ENCODE results near the gene PRND. TPM values are rescaled to one million over a fixed set of nuclear protein-coding genes. Genes with fewer than 3 reads are reported as not detected.
"Not testable (repeated sequence)": the region's sequence is repeated elsewhere in the genome, so short reads cannot be mapped to it uniquely, and the experiment has no call there.

The PRND gene
- total RNA-seq, 8 experiments from 2014 or later = 0.08 to 37.8 (median 0.29) TPM; not detected in 1

- H3K4me3 ChIP-seq; H3K27ac ChIP-seq; H3K4me1 ChIP-seq (replicated peaks in 1 of 2): not testable (repeated sequence)
- ATAC-seq (replicated peaks in 6 of 8) = peak in 1 of 8 experiments; percentile 13
- in situ Hi-C loops (cut with MboI; ENCODE audit: low pct_unique_long_range_greater_than_20kb in 2 of 9, low sequenced_read_pairs in 9 of 9, unreplicated experiment in 9 of 9) = loop anchor here in 1 of 9 experiments (10.0 kb wide), 1 partner anchor 196 kb away; no protein-coding TSS in a partner anchor
- 13 to 100% (median 90%) methylated on average over 2 to 7 of the region's 16 CpGs; no CpG with 5 or more reads in 3 of the 10 experiments for WGBS, 10 experiments
Observed at GRCh38 chr20:4759100-4759884, 37.6 kb downstream of the PRND start.

- H3K4me1 ChIP-seq (replicated peaks in 1 of 2) = no peaks in the 10 kb centered on the region
- WGBS, 10 experiments = 40 to 100% (median 85%) methylated on average over 1 to 8 of the region's 10 CpGs; no CpG with 5 or more reads in 1 of the 10 experiments
- in situ Hi-C loops (cut with MboI; ENCODE audit: low pct_unique_long_range_greater_than_20kb in 2 of 9, low sequenced_read_pairs in 9 of 9, unreplicated experiment in 9 of 9) = no loop called here
- no peak overlapping the region for H3K27ac ChIP-seq
- H3K4me3 ChIP-seq = no peak overlapping the region
- ATAC-seq (replicated peaks in 6 of 8) = no peak
Observed at GRCh38 chr20:4763261-4763660, 41.6 kb downstream of the PRND start.

- H3K4me1 ChIP-seq (replicated peaks in 1 of 2) = no peaks in the 10 kb centered on the region
- 80 to 100% (median 92%) methylated on average over 1 to 3 of the region's 3 CpGs; no CpG with 5 or more reads in 1 of the 10 experiments for WGBS, 10 experiments
- no peak overlapping the region for H3K27ac ChIP-seq
- ATAC-seq (replicated peaks in 6 of 8) = no peak
- no peak overlapping the region for H3K4me3 ChIP-seq
- in situ Hi-C loops (cut with MboI; ENCODE audit: low pct_unique_long_range_greater_than_20kb in 2 of 9, low sequenced_read_pairs in 9 of 9, unreplicated experiment in 9 of 9) = no loop called here
Observed at GRCh38 chr20:4763723-4764510, 42.2 kb downstream of the PRND start.

- H3K4me3 ChIP-seq = no peak overlapping the region
- ATAC-seq (replicated peaks in 6 of 8) = no peak
- WGBS, 10 experiments = 30 to 67% (median 36%) methylated on average over 1 of the region's 1 CpG; no CpG with 5 or more reads in 5 of the 10 experiments
- in situ Hi-C loops (cut with MboI; ENCODE audit: low pct_unique_long_range_greater_than_20kb in 2 of 9, low sequenced_read_pairs in 9 of 9, unreplicated experiment in 9 of 9) = no loop called here
- no peaks in the 10 kb centered on the region for H3K4me1 ChIP-seq (replicated peaks in 1 of 2)
- H3K27ac ChIP-seq = no peak overlapping the region
Observed at GRCh38 chr20:4764805-4765204, 43.1 kb downstream of the PRND start.

GRCh38 chr20:4765681-4766080 is 44.0 kb downstream of the PRND start:
- Histone ChIP-seq H3K4me1 (replicated peaks in 1 of 2) (no peaks in the 10 kb centered on the region), H3K4me3 (no peak overlapping the region), H3K27ac (no peak overlapping the region)
- in situ Hi-C loops (cut with MboI; ENCODE audit: low pct_unique_long_range_greater_than_20kb in 2 of 9, low sequenced_read_pairs in 9 of 9, unreplicated experiment in 9 of 9) = no loop called here
- ATAC-seq (replicated peaks in 6 of 8) = no peak
- 100% methylated on average over 1 to 2 of the region's 3 CpGs; no CpG with 5 or more reads in 6 of the 10 experiments for WGBS, 10 experiments

GRCh38 chr20:4766631-4767030 is 44.9 kb downstream of the PRND start:
- H3K4me1 ChIP-seq (replicated peaks in 1 of 2) = no peaks in the 10 kb centered on the region
- 17 to 100% (median 71%) methylated on average over 1 to 2 of the region's 2 CpGs; no CpG with 5 or more reads in 1 of the 10 experiments for WGBS, 10 experiments
- no peak overlapping the region for H3K27ac ChIP-seq
- no peak overlapping the region for H3K4me3 ChIP-seq
- no peak for ATAC-seq (replicated peaks in 6 of 8)
- in situ Hi-C loops (cut with MboI; ENCODE audit: low pct_unique_long_range_greater_than_20kb in 2 of 9, low sequenced_read_pairs in 9 of 9, unreplicated experiment in 9 of 9) = no loop called here

GRCh38 chr20:4767084-4767483 is 45.4 kb downstream of the PRND start:
- H3K4me1 ChIP-seq (replicated peaks in 1 of 2) = no peaks in the 10 kb centered on the region
- no peak overlapping the region for H3K4me3 ChIP-seq
- WGBS, 10 experiments = 91 to 100% (median 98%) methylated on average over 2 to 3 of the region's 3 CpGs
- in situ Hi-C loops (cut with MboI; ENCODE audit: low pct_unique_long_range_greater_than_20kb in 2 of 9, low sequenced_read_pairs in 9 of 9, unreplicated experiment in 9 of 9) = no loop called here
- H3K27ac ChIP-seq = no peak overlapping the region
- ATAC-seq (replicated peaks in 6 of 8) = no peak

GRCh38 chr20:4769328-4769727 is 47.6 kb downstream of the PRND start:
- H3K27ac ChIP-seq = no peak overlapping the region
- in situ Hi-C loops (cut with MboI; ENCODE audit: low pct_unique_long_range_greater_than_20kb in 2 of 9, low sequenced_read_pairs in 9 of 9, unreplicated experiment in 9 of 9) = no loop called here
- H3K4me1 ChIP-seq (replicated peaks in 1 of 2) = no peaks in the 10 kb centered on the region
- no peak for ATAC-seq (replicated peaks in 6 of 8)
- no peak overlapping the region for H3K4me3 ChIP-seq
- WGBS, 10 experiments = 14 to 69% (median 57%) methylated on average over 1 to 2 of the region's 2 CpGs; no CpG with 5 or more reads in 3 of the 10 experiments

GRCh38 chr20:4770026-4770425 is 48.3 kb downstream of the PRND start:
- 0 to 88% (median 60%) methylated on average over 1 of the region's 1 CpG; no CpG with 5 or more reads in 5 of the 10 experiments for WGBS, 10 experiments
- Histone ChIP-seq H3K4me1 (replicated peaks in 1 of 2) (no peaks in the 10 kb centered on the region), H3K27ac (no peak overlapping the region), H3K4me3 (no peak overlapping the region)
- in situ Hi-C loops (cut with MboI; ENCODE audit: low pct_unique_long_range_greater_than_20kb in 2 of 9, low sequenced_read_pairs in 9 of 9, unreplicated experiment in 9 of 9) = no loop called here
- peak in 3 of 8 experiments; percentile 23 to 94 (median 93) for ATAC-seq (replicated peaks in 6 of 8)

GRCh38 chr20:4771004-4771403 is 49.3 kb downstream of the PRND start:
- ATAC-seq (replicated peaks in 6 of 8) = peak in 2 of 8 experiments; percentile 58 to 66
- in situ Hi-C loops (cut with MboI; ENCODE audit: low pct_unique_long_range_greater_than_20kb in 2 of 9, low sequenced_read_pairs in 9 of 9, unreplicated experiment in 9 of 9) = no loop called here
- no peak overlapping the region for H3K4me3 ChIP-seq
- WGBS, 10 experiments = 6 to 79% (median 59%) methylated on average over 2 to 5 of the region's 5 CpGs
- no peaks in the 10 kb centered on the region for H3K4me1 ChIP-seq (replicated peaks in 1 of 2)
- H3K27ac ChIP-seq = no peak overlapping the region

GRCh38 chr20:4772132-4772531 is 50.4 kb downstream of the PRND start:
- ATAC-seq (replicated peaks in 6 of 8) = no peak
- in situ Hi-C loops (cut with MboI; ENCODE audit: low pct_unique_long_range_greater_than_20kb in 2 of 9, low sequenced_read_pairs in 9 of 9, unreplicated experiment in 9 of 9) = no loop called here
- WGBS, 10 experiments = 40 to 100% (median 85%) methylated on average over 1 to 3 of the region's 3 CpGs; no CpG with 5 or more reads in 1 of the 10 experiments

GRCh38 chr20:4773014-4773413 is 51.3 kb downstream of the PRND start:
- WGBS, 10 experiments = 35 to 100% (median 72%) methylated on average over 2 to 5 of the region's 5 CpGs; no CpG with 5 or more reads in 1 of the 10 experiments
- H3K4me3 ChIP-seq; in situ Hi-C loops (cut with MboI; ENCODE audit: low pct_unique_long_range_greater_than_20kb in 2 of 9, low sequenced_read_pairs in 9 of 9, unreplicated experiment in 9 of 9); H3K27ac ChIP-seq; ATAC-seq (replicated peaks in 6 of 8); H3K4me1 ChIP-seq (replicated peaks in 1 of 2): not testable (repeated sequence)

More at GRCh38 chr20:4772132-4772531, 50.4 kb downstream of the PRND start:
- Histone ChIP-seq H3K4me3 (no peak overlapping the region), H3K4me1 (replicated peaks in 1 of 2) (no peaks in the 10 kb centered on the region), H3K27ac (no peak overlapping the region)

GRCh38 chr20:4773736-4774135 is 52.0 kb downstream of the PRND start:
- no peaks in the 10 kb centered on the region for H3K4me1 ChIP-seq (replicated peaks in 1 of 2)
- H3K27ac ChIP-seq = no peak overlapping the region
- ATAC-seq (replicated peaks in 6 of 8) = no peak
- H3K4me3 ChIP-seq = no peak overlapping the region
- WGBS, 10 experiments = 0 to 80% (median 60%) methylated on average over 1 to 2 of the region's 5 CpGs; no CpG with 5 or more reads in 5 of the 10 experiments
- in situ Hi-C loops (cut with MboI; ENCODE audit: low pct_unique_long_range_greater_than_20kb in 2 of 9, low sequenced_read_pairs in 9 of 9, unreplicated experiment in 9 of 9) = no loop called here

All from motor neuron (in vitro differentiated cells).